DND-41 (cell line): Measurements from ENCODE around the gene IL26.

Experiments used
- ATAC-seq: fragments of 200-7000 bp; cut with Tn5 transposase; 3 replicates; pipeline ENCODE4 v1.9.1; 2021; ENCODE audit warnings: low read depth; ENCODE audit not compliant: insufficient read depth
- DNase-seq: peaks from one replicate; pipeline ENCODE4 v3.0.0-alpha.2; 2020
- H2AFZ ChIP-seq: 2 replicates; pipeline ENCODE4 v1.6.0; 2012; ENCODE audit warnings: low read depth, low read length
- H3K27ac ChIP-seq: 2 replicates; pipeline ENCODE4 v1.5.1; 2012; ENCODE audit warnings: low read length, inconsistent platforms
- H3K27me3 ChIP-seq: fragments of 200-600 bp; sonication (generic); 2 replicates; pipeline ENCODE4 v1.6.0; 2012; ENCODE audit warnings: low read length, mild to moderate bottlenecking, inconsistent platforms; ENCODE audit not compliant: insufficient read depth, poor library complexity
- H3K36me3 ChIP-seq: 2 replicates; pipeline ENCODE4 v1.5.1; 2012; ENCODE audit warnings: low read length, inconsistent platforms; ENCODE audit not compliant: insufficient read depth
- H3K4me1 ChIP-seq: 2 replicates; pipeline ENCODE4 v1.5.1; 2012; ENCODE audit warnings: mild to moderate bottlenecking, low read length; ENCODE audit not compliant: insufficient read depth
- H3K4me2 ChIP-seq: 2 replicates; pipeline ENCODE4 v1.6.0; 2012; ENCODE audit warnings: mild to moderate bottlenecking, moderate library complexity, low read length, inconsistent platforms; ENCODE audit not compliant: insufficient read depth
- H3K4me3 ChIP-seq, 2 experiments: fragments of 200-600 bp in 1 of 2; shearing (Covaris generic) in 1 of 2; 2 replicates each; pipeline ENCODE4 v1.5.1; 2012 to 2016; ENCODE audit warnings: inconsistent platforms in 2 of 2, low read length in 2 of 2, mild to moderate bottlenecking in 2 of 2, low read depth in 1 of 2, moderate library complexity in 1 of 2
- H3K79me2 ChIP-seq: 2 replicates; pipeline ENCODE4 v1.6.0; 2012; ENCODE audit warnings: low read length, inconsistent platforms; ENCODE audit not compliant: insufficient read depth
- H3K9ac ChIP-seq: 2 replicates; pipeline ENCODE4 v1.6.0; 2012; ENCODE audit warnings: low read depth, mild to moderate bottlenecking, inconsistent platforms, low read length, moderate library complexity
- H3K9me3 ChIP-seq: 2 replicates; pipeline ENCODE4 v1.5.1; 2012; ENCODE audit warnings: low read length, moderate library complexity, mild to moderate bottlenecking, inconsistent platforms; ENCODE audit not compliant: insufficient read depth, severe bottlenecking
- H4K20me1 ChIP-seq: 2 replicates; pipeline ENCODE4 v1.6.0; 2012; ENCODE audit warnings: low read length; ENCODE audit not compliant: insufficient read depth
- CTCF ChIP-seq: IDR thresholded peaks from 2 replicates; pipeline ENCODE4 v1.5.1; 2012; ENCODE audit warnings: borderline replicate concordance, low read length, moderate library complexity, mild to moderate bottlenecking; ENCODE audit not compliant: poor library complexity, severe bottlenecking; ENCODE audit errors: extremely low read depth
- EZH2 ChIP-seq: IDR thresholded peaks from 3 replicates; pipeline ENCODE4 v1.6.1; 2012; ENCODE audit warnings: borderline replicate concordance, low read depth, mild to moderate bottlenecking, moderate library complexity, low read length, inconsistent platforms; ENCODE audit not compliant: severe bottlenecking

IL26 gene

DNA sequence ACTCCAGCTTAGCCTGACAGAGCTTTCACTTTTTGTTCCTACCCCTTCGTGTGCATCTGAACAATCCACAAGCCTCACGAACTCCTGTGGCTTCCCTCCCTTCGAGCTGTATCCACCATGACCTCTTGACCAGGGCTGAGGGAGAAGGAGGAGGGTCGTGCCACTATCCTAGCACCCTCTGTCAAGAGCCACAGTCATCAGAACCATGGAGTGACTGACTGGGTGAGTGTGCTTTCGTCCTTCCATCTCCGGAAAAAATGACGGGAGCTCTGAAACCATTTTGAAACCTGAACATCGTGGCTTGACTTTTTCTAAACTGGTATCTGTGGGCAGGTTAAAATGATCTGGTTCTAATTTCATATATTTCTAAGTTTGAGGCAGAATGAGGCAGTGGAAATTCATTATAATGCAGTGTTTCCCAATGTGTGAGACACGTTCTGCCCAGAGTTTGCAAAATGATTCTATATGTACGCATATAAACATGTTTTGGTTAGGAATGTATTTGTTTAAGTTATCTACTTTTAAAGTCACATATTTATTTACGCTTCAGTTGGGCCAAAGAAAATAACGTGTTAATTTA lies 27.0 kb downstream of the IL26 start:
- Histone ChIP-seq H2AFZ (no peak overlapping the region), H3K36me3 (no peaks in the 10 kb centered on the region), H4K20me1 (no peaks in the 10 kb centered on the region), H3K4me3 (no peak overlapping the region), H3K79me2 (no peaks in the 10 kb centered on the region), H3K4me1 (peaks cover 7% of the 10 kb centered on the region), H3K9ac (no peak overlapping the region), H3K27ac (no peak overlapping the region), H3K27me3 (peaks cover 10% of the 10 kb centered on the region), H3K9me3 (no peaks in the 10 kb centered on the region), H3K4me2 (no peak overlapping the region)
- no peak for DNase-seq
- no peak for ATAC-seq
- no peak for TF ChIP-seq CTCF
- TF ChIP-seq EZH2: no peak

GRCh38 chr12:68190301-68190700 lies 35.3 kb downstream of the IL26 start:
- no peak overlapping the region for H3K4me3 ChIP-seq
- H3K36me3 ChIP-seq: no peaks in the 10 kb centered on the region
- peaks cover 10% of the 10 kb centered on the region; the same call in 1 of the 2 replicates for H3K4me1 ChIP-seq
- H2AFZ ChIP-seq: no peak overlapping the region
- DNase-seq: no peak
- no peak for TF ChIP-seq CTCF
- TF ChIP-seq EZH2: no peak
- no peak overlapping the region for H3K27ac ChIP-seq
- H4K20me1 ChIP-seq: no peaks in the 10 kb centered on the region
- H3K4me2 ChIP-seq: no peak overlapping the region
- no peak overlapping the region for H3K9ac ChIP-seq
- H3K9me3 ChIP-seq: no peaks in the 10 kb centered on the region
- H3K79me2 ChIP-seq: no peaks in the 10 kb centered on the region
- H3K27me3 ChIP-seq: peaks cover 19% of the 10 kb centered on the region
- no peak for ATAC-seq

GRCh38 chr12:68189821-68190242 lies 35.8 kb downstream of the IL26 start:
- no peak overlapping the region for H3K4me2 ChIP-seq
- ATAC-seq: peak; percentile 92
- no peak overlapping the region for H3K27ac ChIP-seq
- H3K36me3 ChIP-seq: no peaks in the 10 kb centered on the region
- no peak overlapping the region for H3K9ac ChIP-seq
- peaks cover 19% of the 10 kb centered on the region for H3K27me3 ChIP-seq
- H4K20me1 ChIP-seq: no peaks in the 10 kb centered on the region
- no peak overlapping the region for H3K4me3 ChIP-seq
- TF ChIP-seq CTCF: no peak
- no peak for TF ChIP-seq EZH2
- no peaks in the 10 kb centered on the region for H3K79me2 ChIP-seq
- no peak overlapping the region for H2AFZ ChIP-seq
- H3K4me1 ChIP-seq: peaks cover 10% of the 10 kb centered on the region; the same call in 1 of the 2 replicates
- H3K9me3 ChIP-seq: no peaks in the 10 kb centered on the region
- DNase-seq: peak; percentile 43
